HG03354 (cell line): ENCODE measurements around the gene SPP1.
"Not testable (repeated sequence)": the region's sequence is repeated elsewhere in the genome, so short reads cannot be mapped to it uniquely, and the experiment has no call there.

Experiments
- ATAC-seq: cut with Tn5 transposase; IDR thresholded peaks from one replicate; pipeline ENCODE4 v1.9.1; 2021; ENCODE audit warnings: mild to moderate bottlenecking; ENCODE audit not compliant: unreplicated experiment, poor library complexity, severe bottlenecking

SPP1 gene

DNA sequence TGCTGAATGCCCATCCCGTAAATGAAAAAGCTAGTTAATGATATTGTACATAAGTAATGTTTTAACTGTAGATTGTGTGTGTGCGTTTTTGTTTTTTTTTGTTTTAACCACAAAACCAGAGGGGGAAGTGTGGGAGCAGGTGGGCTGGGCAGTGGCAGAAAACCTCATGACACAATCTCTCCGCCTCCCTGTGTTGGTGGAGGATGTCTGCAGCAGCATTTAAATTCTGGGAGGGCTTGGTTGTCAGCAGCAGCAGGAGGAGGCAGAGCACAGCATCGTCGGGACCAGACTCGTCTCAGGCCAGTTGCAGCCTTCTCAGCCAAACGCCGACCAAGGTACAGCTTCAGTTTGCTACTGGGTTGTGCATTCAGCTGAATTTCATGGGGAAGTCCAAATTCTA, at the start of gene SPP1:
TSS of gene SPP1 (plus strand) at position 249 of the 400 bp plus-strand sequence. CDS start 1,182 bp downstream, outside the sequence.
- peak; percentile 88 for ATAC-seq

DNA sequence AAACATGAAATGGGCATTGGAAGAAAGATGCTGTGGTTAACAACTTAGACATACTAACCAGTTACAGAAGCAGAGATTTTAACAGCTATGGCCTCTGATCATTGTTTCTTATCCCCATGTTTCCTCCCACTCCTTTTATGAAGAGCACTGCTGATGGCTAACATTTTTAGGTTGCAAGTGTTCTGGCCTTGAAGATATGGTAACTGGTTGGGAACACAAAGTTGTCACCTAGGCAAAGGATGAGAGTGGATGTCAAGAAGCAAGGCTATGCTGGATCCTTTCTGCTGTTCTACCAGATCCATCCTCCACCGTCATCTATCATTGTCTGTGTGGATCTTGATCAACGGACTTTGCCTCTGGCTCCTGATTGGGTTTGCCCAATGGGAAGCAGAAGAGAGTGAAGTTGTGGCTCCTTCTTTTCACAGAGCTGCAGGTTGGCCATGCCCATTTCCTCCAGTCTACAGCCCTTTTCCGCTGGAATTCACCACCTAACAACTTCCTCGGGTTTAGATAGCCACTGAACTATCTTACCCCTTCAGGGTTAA, 48.9 kb upstream of the SPP1 start:
- ATAC-seq: no peak

DNA sequence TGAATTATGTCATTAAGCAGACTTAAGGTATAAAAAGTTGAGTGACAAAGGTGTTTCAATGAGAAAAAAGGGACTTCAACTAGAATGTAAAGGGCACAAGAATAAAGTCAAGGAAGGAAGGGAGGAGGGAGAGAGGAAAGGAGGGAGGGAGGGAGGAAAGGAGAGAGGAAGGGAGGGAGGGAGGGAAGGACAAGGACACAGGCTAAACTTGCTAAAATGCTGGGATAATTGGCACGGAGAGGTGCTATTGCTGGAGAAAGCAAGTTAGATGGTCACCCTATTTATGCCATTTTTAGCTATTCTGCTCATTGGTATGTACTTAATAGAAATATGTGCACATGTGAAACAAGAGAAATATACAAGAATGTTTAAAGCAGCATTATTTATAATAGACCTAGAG, 44.9 kb upstream of the SPP1 start:
- ATAC-seq: no peak

DNA sequence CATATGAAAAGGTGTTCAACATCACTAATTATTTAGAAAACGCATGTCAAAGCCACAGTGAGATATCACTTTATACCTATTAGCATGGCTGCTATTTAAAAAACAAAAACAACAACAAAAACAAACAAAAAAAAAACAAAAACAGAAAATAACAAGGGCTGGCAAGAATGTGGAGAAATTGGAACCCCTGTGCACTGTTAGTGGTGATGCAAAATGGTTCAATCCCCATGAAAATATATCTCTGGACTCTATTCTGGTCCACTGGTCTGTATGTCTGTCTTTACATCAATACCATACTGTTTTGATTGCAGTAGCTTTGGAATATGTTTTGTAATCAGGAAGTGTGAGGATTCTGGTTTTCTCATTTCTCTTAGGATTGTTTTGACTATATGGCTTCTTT, 43.6 kb upstream of the SPP1 start:
- ATAC-seq: no peak

DNA sequence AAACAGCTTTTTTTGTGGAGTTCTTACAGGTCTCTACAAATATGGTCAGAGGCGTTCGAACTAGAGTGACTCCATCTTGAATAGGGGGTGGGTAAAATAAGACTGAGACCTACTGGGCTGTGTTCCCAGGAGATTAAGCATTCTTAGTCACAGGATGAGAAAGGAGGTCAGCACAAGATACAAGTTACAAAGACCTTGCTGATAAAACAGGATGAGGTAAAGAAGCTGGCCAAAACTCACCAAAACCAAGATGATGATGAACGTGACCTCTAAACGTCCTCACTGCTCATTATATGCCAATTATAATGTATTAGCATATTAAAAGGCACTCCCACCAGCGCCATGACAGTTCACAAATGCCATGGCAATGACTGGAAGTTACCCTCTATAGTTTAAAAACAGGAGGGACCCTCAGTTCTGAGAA, 42.8 kb upstream of the SPP1 start:
- no peak for ATAC-seq

DNA sequence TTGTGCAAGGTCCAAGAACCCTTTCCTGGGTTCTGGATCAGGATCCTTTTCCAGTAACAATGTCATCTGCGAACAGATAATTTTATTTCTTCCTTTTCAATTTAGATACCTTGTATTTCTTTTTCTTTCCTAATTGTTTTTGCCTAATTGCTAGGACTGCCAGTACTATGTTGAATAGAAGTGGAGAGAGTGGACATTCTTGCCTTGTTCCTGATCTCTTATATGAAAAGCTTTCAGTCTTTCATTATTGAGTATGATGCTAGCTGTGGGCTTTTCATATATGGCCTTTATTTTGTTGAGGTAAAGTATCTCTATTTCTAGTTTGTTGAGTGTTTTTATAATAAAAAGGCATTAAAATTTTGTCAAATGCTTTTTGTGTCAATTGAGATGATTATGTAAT, 42.2 kb upstream of the SPP1 start:
- no peak for ATAC-seq

DNA sequence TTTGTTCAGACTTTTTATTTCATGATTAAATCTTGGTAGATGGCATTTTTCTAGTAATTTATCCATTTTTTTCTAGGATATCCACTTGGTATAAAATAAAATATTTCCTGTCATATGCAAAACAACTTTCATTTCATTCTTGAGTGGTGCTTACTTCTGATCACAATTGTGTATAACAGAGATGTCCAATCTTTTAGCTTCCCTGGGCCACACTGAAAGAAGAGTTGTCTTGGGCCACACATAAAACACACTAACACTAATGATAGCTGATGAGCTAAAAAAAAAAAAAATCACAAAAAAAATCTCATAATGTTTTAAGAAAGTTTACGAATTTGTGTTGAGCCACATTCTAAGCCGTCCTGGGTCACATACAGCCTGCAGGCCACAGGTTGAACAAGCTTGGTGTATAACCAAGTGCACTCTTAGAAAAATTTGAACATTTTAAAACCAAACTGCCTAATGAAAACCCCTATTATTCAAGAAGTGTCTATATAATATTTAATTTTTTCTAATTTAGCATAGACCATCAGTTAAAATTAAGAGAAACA, 41.3 kb upstream of the SPP1 start:
- no peak for ATAC-seq

DNA sequence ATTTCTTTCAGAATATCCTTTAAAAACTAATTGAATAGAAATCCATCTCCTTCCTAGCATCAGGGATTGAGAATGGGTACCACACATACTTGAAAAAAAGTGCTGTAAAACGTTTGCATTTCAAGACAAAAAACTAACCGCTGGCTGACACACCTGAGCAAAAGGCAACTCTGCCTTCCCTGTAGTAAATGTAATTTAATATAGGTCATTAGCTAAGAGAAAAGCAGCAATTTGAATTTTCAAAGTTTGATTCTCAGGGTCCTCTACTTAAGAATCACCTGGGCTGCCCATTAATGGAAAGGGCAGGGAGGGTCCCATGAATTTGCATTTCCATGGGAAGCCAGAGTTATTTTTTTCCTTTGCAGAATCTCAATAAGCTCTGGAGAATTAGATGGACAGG, 40.5 kb upstream of the SPP1 start:
- ATAC-seq: no peak

DNA sequence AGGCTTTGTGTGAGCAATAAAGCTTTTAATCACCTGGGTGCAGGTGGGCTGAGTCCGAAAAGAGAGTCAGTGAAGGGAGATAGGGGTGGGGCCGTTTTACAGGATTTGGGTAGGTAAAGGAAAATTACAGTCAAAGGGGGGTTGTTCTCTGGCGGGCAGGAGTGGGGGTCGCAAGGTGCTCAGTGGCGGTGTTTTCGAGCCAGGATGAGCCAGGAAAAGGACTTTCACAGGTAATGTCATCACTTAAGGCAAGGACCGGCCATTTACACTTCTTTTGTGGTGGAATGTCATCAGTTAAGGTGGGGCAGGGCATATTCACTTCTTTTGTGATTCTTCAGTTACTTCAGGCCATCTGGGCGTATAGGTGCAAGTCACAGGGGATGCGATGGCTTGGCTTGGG, 39.6 kb upstream of the SPP1 start:
- not testable (repeated sequence) for ATAC-seq

DNA sequence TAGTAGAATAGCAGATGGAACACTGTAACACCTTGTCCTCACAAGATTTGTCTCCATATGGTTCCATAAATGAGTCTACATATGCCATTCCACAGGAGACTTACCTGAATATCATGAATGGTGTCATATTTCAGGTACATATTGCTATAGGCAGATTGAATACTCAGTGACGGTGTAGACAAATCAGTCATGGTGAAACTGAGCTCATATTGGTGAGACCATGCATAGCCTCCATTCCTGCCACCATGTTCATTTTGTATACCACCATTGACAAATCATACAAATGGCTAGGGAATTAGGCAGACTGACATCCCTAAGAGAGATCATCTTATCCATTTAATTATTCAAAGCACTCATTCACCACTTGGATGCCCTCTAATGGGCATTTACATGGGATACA, 38.0 kb upstream of the SPP1 start:
- ATAC-seq: no peak

DNA sequence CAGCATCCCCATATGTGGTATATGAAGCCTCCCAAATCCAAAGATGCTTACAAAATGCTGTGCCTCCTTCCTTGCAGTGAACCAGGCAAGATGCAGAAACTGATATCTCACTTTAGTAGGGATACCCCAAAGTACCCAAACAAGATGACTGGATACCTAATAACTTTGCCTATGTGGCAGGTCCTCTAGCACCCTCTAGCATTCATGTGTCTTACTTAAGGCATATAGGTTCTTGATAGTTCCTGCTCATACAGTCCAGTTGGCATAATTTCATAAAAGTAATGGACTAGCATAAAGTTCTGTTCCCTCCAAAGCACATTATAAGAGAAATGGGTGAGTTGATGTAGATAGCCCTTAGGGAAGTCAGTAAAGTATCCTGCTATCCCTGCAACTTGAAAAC, 36.8 kb upstream of the SPP1 start:
- no peak for ATAC-seq

DNA sequence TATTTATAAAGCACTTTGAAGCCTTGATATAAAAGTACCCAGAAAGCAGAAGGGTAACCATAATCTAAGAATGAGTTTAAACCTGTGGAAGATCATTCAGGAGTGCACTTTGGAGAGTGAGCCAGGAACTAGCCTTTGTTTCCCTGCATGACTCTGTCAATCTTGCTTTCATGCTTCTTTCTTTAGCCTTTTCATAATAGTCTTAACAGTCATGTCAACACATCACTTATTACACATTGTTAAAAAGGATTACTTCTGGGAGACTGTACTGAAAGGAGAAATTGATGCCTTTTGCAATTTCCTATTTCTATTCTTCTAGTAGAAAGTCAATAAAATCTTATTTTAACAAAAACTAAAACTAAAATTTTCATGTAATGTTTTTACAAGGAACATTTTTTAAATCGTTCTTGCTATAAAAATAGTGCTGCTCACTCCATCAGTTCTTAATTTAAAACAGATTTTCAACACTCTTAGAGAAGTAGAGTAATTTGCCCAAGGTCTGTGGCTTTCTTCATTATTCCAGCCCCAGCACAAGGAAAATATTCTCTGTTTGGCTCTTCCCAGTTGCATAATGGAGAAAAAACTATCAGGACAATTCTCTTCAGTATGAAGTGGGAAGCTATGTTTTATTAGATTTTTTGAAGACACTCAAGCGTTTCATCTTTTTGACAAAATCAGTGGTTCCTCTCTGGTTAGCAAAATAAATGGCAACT, 35.4 kb upstream of the SPP1 start:
- ATAC-seq: no peak

DNA sequence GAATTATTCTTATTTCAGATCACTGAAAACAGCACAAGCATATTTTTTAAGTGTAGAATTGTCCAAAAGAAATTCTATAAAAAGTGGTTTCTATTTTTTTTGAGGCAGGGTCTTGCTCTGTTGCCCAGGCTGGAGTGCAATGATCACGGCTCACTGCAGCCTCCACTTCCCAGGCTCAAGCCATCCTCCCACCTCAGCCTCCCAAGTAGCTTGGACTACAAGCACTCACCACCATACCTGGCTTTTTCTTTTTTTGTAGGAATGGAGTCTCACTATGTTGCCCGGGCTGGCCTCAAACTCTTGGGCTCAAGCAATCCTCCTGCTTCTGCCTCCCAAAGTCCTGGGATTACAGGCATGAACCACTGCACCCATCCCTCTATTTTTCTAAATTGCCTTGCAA, 34.7 kb upstream of the SPP1 start:
- not testable (repeated sequence) for ATAC-seq

DNA sequence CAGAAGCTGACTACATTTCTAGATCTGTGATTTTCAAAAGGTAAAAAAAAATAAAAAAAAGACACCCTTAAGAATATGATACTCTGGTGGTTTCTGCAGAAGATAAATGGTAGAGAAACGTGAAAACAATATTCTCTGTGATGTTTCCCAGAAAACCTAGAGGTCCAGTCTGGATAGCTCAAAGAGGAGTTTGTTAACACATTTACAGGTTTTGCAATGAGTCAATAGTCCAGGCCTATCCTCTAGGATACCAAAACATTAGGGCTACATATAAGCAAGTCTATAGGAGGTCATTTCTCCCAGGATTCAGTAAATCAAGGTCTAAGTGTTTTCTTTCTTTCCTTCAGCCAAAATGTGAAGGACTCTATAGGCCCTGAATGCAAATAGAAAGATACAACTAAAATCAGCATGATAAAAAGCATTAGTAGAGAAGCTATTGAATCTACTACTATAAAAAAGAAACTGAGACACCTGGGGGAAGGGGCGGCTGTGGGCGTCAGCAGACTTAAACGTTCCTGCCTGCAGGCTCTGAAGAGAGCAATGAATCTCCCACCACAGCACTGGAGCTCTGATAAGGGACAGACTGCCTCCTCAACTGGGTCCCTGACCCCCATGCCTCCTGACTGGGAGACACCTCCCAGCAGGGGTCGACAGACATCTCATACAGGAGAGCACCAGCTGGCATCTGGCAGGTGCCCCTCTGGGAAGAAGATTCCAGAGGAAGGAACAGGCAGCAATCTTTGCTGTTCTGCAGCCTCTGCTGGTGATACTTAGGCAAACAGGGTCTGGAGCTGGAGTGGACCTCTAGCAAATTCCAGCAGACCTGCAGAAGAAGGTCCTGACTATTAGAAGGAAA, 33.7 kb upstream of the SPP1 start:
- ATAC-seq: no peak

DNA sequence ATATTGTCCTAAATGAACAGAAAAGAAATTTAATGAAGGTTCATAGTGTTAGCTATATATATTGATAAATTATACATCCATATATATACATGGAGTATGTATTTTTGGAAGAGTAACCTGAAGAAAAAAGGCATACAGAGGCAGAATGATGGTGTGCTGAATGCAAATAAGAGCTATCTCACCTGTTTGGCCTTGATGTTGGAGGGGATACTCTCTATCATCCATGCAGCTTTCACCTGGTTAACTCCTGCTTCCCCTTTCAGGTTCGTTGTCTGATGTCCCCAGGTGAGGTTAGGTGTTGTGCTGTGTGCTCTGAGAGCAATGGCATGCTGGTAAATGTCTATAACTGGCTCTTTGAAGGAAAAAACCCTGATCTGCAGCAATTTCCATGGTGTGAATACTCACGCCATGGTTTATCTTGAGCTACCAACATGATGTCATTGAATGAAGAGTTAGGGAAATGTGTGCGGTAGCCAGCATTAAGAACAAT, 31.8 kb upstream of the SPP1 start:
- no peak for ATAC-seq

DNA sequence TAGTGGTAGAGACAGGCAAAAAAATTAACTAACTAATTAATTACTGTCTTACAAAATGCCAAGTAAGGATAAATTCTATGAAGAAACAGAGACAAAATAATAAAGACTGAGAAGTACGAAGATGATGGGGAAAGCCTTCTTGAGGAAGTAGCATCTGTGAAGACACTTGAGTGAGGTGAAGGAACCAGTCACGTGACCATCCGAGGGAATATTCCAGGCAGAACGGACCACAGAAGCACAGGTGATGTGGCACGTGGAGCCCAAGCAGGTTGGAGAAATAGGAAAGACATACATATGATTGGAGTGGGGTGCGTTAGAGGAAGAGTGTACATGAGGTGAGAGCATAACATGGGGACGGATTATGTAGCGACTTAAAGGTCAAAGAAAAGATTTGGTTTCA, 30.5 kb upstream of the SPP1 start:
- no peak for ATAC-seq

DNA sequence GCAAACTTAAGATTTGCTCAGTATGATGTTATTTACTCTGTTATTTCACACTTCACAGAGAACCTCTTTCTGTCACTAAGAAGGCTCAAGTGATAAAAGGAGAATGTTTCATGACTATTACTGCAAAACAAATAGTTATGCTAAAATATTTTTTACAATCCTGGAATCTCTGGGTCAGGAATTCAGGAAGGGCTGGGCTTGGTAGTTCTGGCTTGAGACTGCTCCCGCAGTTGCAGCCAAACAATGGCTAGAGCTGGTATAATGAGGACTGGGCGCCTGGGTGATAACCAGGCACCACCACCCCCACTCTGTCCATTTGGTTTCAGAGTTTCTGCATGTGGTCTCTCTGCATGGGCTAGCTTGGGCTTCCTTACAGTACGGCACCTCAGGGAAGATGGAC, 28.7 kb upstream of the SPP1 start:
- no peak for ATAC-seq

DNA sequence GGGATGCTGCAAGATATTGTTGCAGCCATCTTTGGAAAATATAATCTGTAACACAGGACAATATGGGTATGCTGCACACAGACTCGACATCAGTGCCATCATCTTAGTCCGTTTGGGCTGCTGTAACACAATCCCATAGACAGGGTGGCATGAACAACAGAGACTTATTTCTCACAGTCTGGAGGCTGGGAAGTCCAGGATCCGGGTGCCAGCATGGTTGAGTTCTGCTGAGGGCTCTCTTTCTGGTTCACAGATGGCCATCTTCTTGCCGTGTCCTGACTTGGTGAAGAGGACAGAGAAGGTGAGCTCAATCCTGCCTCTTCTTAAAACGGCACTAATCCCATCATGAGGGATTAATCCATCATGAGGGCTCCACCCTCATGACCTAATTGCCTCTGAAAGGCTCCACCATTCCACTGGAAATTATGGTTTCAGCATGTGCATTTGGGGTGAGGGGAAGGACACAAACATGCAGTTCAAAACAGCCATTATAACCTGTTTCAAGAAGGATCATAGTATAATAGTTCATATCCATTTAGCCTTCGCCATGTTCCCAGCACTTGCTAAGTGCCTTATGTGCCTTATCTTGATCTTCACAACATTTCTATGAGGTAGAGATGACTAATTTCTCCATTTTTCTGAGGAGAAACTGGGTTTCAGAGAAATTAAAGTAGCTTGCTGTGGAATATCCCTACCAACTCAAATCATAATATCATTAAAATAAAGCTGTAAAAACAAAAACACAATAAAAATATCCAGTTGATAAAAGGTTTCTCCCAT, 27.9 kb upstream of the SPP1 start:
- ATAC-seq: no peak

DNA sequence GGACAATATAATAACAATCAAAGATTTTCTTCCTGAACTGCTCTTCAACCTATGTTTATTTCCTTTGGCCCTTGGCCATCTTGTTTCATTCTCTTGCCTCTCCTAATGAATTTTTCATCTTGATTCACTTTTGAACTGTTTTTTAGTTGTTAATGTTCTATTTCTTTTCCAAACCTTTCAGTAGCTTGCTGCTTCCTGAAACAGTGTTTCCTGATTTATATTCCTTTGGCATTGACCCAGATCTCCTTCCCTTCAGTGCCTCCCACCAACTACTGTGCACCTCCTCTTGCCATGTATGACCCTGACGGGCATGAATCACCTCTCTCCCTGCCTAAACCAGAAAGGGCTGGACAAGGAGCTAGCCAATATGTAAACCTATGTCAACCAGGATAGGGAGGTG, 25.6 kb upstream of the SPP1 start:
- no peak for ATAC-seq

DNA sequence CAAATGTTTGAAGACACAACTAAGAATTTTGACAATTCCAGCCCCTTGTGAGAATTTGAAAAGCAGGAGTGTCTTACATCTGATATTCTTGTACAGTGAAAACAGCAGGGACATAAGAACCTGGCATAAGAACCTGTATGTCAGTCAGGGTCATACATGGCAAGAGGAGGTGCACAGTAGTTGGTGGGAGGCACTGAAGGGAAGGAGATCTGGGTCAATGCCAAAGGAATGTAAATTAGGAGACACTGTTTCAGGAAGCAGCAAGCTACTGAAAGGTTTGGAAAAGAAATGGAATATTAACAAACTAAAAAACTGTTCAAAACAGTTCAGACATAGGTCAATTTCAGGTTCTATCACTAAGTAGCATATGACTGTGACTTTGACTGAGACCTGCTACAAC, 25.0 kb upstream of the SPP1 start:
- ATAC-seq: no peak
